HG02981 (cell line): ENCODE results near the gene NAGLU.
"Not testable (repeated sequence)": the region's sequence is repeated elsewhere in the genome, so short reads cannot be mapped to it uniquely, and the experiment has no call there.

ENCODE experiments used
- ATAC-seq: cut with Tn5 transposase; IDR thresholded peaks from one replicate; pipeline ENCODE4 v1.9.1; 2021; ENCODE audit warnings: mild to moderate bottlenecking, moderate library complexity; ENCODE audit not compliant: unreplicated experiment

NAGLU gene

DNA sequence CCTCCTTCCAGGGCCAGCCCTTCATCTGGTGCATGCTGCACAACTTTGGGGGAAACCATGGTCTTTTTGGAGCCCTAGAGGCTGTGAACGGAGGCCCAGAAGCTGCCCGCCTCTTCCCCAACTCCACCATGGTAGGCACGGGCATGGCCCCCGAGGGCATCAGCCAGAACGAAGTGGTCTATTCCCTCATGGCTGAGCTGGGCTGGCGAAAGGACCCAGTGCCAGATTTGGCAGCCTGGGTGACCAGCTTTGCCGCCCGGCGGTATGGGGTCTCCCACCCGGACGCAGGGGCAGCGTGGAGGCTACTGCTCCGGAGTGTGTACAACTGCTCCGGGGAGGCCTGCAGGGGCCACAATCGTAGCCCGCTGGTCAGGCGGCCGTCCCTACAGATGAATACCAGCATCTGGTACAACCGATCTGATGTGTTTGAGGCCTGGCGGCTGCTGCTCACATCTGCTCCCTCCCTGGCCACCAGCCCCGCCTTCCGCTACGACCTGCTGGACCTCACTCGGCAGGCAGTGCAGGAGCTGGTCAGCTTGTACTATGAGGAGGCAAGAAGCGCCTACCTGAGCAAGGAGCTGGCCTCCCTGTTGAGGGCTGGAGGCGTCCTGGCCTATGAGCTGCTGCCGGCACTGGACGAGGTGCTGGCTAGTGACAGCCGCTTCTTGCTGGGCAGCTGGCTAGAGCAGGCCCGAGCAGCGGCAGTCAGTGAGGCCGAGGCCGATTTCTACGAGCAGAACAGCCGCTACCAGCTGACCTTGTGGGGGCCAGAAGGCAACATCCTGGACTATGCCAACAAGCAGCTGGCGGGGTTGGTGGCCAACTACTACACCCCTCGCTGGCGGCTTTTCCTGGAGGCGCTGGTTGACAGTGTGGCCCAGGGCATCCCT is 7.4 kb downstream of the NAGLU start:
- no peak for ATAC-seq

DNA sequence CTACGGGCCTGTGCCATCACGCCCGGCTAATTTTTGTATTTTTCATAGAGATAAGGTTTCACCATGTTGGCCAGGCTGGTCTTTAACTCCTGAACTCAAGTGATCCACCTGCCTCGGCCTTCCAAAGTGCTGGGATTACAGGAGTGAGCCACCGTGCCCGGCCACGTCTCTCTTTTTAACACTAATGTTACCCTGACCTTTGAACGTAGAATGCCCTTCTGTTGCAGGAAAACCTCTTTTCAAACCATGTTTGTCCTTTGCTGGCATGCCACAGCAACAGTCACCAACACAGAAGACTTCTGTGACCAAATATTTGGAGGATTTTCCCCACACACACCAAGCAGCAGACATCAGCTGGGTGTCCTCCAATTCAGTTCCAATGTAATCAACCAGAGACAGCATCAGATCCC is 8.8 kb downstream of the NAGLU start:
- no peak for ATAC-seq

DNA sequence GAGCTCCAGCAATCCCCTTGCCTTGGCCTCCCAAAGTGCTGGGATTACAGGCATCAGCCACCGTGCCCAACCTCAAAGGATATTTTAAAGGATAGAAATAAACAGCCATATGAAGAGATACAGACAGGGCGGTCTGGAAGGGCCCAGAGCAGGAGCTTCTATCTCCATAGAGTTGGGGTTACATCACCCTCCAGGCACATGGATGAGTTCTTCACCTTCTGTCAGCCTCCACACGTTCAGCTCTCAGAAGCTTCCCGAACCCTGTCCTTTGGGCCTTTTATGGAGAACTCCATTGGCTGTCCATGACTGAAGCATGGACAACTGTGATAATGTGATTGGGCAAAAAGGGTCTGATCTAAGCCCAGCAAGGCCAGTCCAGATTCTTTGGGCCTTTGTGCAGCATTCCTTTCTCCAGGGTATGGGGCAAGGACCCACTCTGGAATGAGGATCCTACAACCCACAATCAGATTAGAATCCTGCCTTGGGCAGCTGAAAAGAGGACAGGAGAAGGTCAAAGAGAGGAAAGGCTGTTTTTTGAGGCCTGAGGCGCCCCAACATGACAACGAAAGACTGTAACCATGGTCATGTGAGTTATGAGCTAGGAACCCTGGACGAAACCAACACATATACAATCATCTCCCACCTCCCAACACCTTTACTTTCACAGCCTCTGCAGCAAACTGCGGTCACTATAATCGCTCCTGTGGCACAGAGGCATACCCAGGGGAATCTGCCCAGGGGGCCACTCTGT is 9.9 kb downstream of the NAGLU start:
- ATAC-seq: not testable (repeated sequence)

DNA sequence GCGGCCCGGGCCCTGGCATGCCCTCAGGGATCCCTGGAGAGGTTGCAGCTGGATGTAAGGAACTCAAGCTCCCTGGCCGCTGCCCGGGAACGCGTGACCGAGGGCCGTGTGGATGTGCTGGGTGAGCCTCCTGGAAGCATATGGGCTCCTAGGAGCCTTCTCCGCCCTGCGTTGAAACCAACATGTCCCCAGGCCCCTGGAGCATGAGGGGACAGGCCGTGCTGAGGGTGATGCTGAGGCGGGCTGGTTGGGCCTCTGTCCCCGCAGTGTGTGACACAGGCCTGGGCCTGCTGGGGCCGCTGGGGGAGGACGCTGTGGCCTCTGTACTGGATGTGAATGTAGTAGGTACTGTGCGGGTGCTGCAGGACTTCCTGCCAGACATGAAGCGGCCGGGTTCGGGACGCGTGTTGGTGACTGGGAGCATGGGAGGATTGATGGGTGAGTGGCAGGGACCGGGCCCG is 11.0 kb downstream of the NAGLU start:
- ATAC-seq: no peak

DNA sequence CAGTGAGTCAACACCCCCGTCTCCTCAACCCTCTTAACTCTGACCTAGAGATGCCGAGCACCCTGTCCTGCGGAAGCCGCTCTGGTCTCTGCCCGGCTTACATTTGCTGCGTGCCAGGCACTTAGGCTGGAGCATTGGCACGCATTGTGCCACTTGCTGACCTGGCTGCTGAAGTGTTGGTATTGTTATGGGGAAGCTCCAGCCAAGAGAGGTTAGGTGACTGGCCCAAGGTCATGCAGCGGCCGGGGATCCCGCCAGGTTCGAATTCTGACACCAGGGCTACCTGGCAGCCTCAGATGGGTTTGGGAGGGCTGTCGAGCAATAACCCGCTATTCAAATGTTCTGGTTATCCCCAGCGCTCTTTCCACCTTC is 11.6 kb downstream of the NAGLU start:
- ATAC-seq: no peak

DNA sequence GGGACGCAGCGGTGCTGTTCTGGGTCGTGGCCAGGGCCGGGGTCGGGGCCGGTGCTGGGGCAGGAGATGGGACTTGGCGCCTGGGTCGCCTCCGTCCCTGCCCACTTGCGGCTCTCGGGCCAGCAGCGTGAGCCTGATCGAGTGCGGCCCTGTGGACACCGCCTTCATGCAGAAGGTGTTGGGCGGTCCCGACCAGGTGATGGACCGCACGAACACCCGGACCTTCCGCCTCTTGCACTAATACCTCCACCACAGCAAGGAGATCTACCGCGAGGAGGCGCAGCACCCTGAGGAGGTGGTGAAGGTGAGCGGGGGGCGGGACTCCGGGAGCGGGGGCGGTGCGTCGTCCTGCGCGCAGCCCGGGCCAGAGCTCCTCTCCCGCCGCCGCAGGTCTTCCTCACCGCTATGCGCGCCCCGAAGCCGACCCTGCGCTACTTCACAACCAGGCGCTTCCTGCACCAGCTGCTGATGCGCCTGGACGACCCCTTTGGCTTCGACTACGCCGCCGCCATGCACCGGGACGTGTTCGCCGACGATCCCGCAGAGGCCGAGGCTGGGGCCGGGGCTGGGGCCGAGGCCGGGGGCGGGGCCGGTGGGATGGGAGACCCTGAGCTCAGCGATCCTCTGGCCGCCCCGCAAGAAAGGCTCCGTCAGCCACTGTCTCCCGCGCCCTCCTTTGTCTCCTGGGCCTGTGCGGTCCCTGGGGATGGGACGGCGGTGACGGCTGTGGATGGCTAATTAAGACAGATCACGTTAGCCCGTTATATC is 12.2 kb downstream of the NAGLU start:
- peak; percentile 54 for ATAC-seq

DNA sequence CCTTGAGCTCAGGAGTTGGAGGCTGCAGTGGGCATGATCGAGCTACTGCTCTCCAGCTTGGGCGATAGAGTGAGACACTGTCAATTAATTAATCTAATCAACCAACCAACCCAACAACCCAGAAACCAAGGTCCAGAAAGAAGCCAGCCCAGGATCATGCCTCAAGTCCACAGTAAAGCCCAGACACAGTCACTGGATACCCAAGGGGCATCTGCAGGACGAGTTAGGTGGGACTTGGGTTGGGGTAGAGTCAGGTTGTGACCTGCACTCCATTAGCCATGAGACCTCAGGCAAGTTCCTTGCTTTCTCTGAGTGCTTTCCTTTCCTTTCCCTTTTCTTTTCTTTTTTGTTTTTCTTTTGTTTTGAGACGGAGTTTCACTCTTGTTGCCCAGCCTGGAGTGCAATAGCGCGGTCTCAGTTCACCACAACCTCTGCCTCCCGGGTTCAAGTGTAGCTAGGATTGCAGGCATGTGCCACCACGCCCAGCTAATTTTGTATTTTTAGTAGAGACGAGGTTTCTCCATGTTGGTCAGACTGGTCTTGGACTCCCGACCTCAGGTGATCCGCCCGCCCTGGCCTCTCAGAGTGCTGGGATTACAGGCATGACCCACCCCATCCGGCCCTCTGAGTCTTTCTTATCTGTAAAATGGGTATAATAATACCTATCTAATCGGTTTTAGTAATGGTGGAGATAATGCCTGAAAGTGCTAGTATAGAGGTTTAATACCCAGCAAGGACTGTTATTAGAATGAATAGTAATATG is 13.1 kb downstream of the NAGLU start:
- ATAC-seq: no peak

DNA sequence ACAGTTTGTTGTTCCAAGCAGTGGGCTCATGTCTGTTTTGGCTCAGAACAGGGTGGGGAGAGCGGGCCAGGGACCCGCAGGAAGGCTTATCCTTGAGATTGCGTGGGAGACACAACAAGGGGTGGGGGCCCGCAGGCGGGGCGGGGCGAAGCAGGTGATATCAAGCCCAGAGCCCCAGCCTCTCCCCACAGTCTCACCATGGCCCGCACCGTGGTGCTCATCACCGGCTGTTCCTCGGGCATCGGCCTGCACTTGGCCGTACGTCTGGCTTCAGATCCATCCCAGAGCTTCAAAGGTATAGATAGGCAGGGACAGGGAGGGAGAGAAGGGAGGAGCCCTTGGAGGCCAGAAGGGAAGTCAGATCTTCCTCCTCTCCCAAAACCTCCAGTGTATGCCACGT is 16.7 kb downstream of the NAGLU start, which contains the start of gene HSD17B1:
TSS of gene HSD17B1 (plus strand) at position 188 of the 400 bp plus-strand sequence. CDS start at position 199, 11 bp downstream.
- ATAC-seq: not testable (repeated sequence)

DNA sequence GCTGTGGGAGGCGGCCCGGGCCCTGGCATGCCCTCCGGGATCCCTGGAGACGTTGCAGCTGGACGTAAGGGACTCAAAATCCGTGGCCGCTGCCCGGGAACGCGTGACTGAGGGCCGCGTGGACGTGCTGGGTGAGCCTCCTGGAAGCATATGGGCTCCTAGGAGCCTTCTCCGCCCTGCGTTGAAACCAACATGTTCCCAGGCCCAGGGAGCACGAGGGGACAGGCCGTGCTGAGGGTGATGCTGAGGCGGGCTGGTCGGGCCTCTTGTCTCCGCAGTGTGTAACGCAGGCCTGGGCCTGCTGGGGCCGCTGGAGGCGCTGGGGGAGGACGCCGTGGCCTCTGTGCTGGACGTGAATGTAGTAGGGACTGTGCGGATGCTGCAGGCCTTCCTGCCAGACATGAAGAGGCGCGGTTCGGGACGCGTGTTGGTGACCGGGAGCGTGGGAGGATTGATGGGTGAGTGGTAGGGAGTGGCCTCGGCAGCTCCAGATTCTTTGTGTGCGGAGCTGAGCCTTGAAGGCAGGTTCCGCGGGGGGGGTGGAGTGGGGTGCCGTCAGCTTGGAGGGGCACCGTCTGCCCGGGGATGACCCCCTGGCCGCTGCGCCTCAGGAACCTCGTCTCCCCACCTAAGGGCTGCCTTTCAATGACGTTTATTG is 17.2 kb downstream of the NAGLU start:
- ATAC-seq: no peak

DNA sequence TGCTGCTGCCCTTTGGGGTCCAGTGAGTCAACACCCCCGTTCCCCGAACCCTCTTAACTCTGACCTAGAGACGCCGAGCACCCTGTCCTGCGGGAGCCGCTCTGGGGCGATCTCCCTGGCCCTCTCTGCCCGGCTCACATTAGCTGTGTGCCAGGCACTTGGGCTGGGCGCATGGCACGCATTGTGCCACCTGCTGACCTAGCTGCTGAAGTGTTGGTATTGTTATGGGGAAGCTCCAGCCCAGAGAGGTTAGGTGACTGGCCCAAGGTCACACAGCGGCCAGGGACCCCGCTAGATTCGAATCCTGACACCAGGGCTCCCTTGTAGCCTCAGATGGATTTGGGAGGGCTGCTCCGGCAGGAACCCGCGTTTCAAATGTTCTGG is 17.8 kb downstream of the NAGLU start:
- no peak for ATAC-seq

DNA sequence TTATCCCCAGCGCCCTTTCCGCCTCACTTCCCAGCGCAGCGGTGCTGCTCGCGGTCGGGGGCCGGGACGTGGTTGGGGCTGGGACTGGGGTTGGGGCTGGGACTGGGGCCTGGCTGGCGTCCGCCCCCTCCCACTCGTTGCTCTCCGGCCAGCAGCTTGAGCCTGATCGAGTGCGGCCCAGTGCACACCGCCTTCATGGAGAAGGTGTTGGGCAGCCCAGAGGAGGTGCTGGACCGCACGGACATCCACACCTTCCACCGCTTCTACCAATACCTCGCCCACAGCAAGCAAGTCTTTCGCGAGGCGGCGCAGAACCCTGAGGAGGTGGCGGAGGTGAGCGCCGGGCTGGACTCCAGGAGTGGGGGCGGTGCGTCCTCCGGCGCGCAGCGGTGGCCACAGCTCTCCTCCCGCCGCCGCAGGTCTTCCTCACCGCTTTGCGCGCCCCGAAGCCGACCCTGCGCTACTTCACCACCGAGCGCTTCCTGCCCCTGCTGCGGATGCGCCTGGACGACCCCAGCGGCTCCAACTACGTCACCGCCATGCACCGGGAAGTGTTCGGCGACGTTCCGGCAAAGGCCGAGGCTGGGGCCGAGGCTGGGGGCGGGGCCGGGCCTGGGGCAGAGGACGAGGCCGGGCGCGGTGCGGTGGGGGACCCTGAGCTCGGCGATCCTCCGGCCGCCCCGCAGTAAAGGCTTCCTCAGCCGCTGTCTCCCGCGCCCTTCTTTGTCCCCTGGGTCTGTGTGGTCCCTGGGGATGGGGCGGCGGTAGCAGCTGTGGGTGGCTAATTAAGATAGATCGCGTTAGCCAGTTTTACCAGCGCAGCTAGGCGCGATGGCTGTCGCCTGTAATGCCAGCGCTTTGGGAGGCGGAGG is 18.4 kb downstream of the NAGLU start:
- ATAC-seq: peak; percentile 76

DNA sequence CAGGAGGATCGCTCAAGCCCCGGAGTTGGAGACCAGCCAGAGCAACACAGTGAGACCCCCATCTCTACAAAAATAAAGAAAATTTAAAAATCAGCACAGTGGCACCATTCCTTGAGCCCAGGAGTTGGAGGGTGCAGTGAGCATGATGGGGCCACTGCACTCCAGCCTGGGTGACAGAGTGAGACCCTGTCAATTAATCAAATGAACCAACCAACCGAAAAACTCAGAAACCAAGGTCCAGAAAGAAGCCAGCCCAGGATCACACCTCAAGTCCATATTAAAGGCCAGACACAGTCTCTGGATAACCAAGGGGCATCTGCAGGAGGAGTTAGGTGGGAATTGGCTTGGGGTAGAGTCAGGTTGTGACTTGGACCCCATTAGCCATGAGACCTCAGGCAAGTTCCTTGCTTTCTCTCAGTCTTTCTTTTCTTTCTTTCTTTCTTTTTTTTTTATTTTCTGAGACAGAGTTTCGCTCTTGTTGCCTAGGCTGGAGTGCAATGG is 19.1 kb downstream of the NAGLU start:
- ATAC-seq: no peak

DNA sequence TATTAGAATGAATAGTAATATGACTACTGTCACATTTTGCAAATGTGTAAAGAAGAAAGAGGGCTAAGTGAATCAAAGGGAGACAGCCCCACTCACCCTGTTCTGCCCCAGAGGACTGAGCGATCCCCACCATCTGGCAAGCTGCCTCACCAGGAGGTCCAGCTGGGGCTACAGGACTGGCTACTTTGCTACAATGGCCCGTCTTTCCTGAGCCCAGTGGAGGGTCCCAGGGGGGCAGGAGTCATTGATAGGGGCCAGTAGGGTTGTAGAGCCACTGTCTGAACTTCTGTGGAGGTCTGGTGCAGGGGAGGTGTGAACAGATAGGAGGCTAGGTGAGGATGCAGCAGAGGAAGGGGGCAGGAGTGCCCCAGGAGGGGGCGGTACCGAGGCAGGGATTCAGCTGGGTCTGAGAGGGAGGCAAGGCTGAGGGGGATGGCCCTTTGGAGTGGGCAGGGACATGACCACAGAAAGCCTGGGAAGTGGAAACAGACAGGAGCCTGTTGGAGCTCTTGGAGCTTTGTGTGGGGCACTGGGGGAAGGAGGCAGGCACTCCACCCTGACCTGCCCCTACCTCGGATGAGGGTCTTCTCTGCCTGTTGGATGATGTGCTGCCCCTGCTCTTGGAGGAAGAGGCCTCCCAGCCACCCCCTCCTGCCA is 20.0 kb downstream of the NAGLU start:
- ATAC-seq: not testable (repeated sequence)

DNA sequence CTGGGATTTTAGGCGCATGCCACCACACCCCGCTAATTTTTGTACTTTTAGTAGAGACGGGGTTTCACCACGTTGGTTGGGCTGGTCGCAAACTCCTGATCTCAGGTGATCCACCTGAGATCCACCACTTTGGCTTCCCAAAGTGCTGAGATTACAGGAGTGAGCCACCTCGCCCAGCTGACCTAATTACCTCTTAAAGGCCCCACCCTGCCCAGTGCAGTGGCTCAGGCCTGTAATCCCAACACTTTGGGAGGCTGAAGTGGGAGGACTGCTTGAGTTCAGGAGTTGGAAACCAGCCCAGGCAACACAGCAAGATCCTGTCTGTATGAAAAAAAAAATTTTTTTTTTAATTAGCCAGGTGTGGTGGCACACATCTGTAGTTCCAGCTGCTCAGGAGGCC is 23.0 kb downstream of the NAGLU start:
- no peak for ATAC-seq

DNA sequence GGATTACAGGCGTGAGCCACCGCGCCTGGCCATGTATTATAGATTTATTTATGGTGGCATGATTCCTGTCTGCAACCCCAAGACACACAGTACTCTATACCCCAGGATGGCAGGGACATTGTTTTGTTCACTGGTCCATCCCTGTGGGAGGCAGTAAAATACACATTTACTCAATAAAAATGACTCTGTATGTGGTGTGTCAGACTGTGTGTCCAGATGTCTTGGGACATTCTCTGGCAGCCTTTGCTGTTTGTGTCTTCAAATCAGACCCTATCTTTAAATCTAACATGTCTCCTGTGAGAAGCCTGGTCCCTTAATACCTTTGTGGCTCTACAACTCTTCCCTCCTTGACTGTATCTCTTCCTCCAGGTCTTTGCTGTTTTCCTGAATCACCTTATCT is 24.2 kb downstream of the NAGLU start:
- no peak for ATAC-seq

DNA sequence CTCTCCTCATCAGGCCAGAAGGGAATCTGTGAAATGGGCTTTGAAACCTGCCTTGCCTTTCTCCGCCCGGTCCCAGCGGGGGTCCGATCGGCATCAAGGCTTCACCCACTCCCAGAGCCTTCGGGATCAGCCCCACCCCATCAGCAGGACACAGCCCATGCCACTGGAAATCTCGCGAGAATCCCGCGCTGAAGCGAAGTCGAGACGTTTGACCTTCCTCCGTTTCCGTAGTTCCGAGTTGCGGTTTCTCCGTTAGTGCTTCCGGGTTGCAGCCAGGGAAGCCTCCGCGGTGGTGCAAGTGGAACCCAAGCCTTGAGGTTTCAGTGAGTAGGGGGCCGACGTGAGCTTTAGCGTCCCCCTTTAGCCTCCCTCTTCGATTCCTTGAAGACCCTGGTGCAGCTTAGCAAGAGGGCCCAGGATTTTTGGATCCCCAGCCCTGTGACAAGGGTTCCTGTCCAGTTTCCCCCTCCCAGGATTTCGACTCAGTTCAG is 25.9 kb downstream of the NAGLU start, which contains the start of gene COASY:
TSS of gene COASY (plus strand) at position 252 of the 491 bp plus-strand sequence. CDS start 475 bp downstream, outside the sequence.
- ATAC-seq: no peak

DNA sequence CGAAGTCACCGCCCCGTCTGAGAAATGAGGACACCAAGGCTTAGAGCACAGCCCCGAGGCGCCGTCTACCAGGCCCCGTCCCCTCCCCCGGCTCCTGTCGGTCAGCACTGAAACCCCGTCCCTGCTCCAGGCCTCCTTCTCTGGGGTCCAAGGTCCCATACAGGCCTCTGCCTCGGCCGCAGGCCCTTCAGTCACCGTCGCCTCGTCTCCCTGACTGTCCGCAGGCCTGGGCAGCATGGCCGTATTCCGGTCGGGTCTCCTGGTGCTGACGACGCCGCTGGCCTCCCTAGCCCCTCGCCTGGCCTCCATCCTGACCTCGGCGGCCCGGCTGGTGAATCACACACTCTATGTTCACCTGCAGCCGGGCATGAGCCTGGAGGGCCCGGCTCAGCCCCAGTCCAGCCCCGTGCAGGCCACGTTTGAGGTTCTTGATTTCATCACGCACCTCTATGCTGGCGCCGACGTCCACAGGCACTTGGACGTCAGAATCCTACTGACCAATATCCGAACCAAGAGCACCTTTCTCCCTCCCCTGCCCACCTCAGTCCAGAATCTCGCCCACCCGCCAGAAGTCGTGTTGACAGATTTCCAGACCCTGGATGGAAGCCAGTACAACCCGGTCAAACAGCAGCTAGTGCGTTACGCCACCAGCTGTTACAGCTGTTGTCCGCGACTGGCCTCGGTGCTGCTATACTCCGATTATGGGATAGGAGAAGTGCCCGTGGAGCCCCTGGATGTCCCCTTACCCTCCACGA is 26.5 kb downstream of the NAGLU start:
- no peak for ATAC-seq
